ENCODE measurements around the gene TIMM21.
A peak's percentile ranks its signal among the peaks of the same experiment; 100 is the strongest.

TIMM21 gene

GRCh38 chr18:74142252-74142651 is 6.1 kb upstream of the TIMM21 start:
- no peak for FAIRE-seq
- DNase-seq (ENCODE audit: insufficient read length, low spot score) = no peak
- TF ChIP-seq POLR2AphosphoS5 (IDR thresholded peaks at IDR 0.05; ENCODE audit: low read depth, low read length) (no peak), SPI1 (IDR thresholded peaks at IDR 0.05; ENCODE audit: low read depth, low read length) (no peak), TAF1 (IDR thresholded peaks at IDR 0.05; ENCODE audit: low read depth, low read length) (no peak), POLR2A (IDR thresholded peaks at IDR 0.05; ENCODE audit: low read depth, low read length) (no peak), POU2F2 (IDR thresholded peaks at IDR 0.05; ENCODE audit: low read depth, low read length) (no peak), PAX5 (IDR thresholded peaks at IDR 0.05; ENCODE audit: insufficient read depth, low read length, severe bottlenecking) (no peak)

- DNase-seq (ENCODE audit: insufficient read length, low spot score) (no peak), FAIRE-seq (no peak)
- TF ChIP-seq POU2F2 (IDR thresholded peaks at IDR 0.05; ENCODE audit: low read depth, low read length) (no peak), TAF1 (IDR thresholded peaks at IDR 0.05; ENCODE audit: low read depth, low read length) (no peak), SPI1 (IDR thresholded peaks at IDR 0.05; ENCODE audit: low read depth, low read length) (no peak), POLR2A (IDR thresholded peaks at IDR 0.05; ENCODE audit: low read depth, low read length) (no peak), PAX5 (IDR thresholded peaks at IDR 0.05; ENCODE audit: insufficient read depth, low read length, severe bottlenecking) (no peak), POLR2AphosphoS5 (IDR thresholded peaks at IDR 0.05; ENCODE audit: low read depth, low read length) (no peak)
These were observed 1.6 kb upstream of the TIMM21 start for GRCh38 chr18:74146756-74147155.

- no peak for FAIRE-seq
- DNase-seq (ENCODE audit: insufficient read length, low spot score) = no peak
- TF ChIP-seq PAX5 (IDR thresholded peaks at IDR 0.05; ENCODE audit: insufficient read depth, low read length, severe bottlenecking) (no peak), POLR2AphosphoS5 (IDR thresholded peaks at IDR 0.05; ENCODE audit: low read depth, low read length) (no peak), POU2F2 (IDR thresholded peaks at IDR 0.05; ENCODE audit: low read depth, low read length) (no peak), TAF1 (IDR thresholded peaks at IDR 0.05; ENCODE audit: low read depth, low read length) (no peak), POLR2A (IDR thresholded peaks at IDR 0.05; ENCODE audit: low read depth, low read length) (no peak), SPI1 (IDR thresholded peaks at IDR 0.05; ENCODE audit: low read depth, low read length) (no peak)
These were observed 888 bp upstream of the TIMM21 start for GRCh38 chr18:74147491-74147778.

- FAIRE-seq (no peak), DNase-seq (ENCODE audit: insufficient read length, low spot score) (no peak)
- TF ChIP-seq POLR2A (IDR thresholded peaks at IDR 0.05; ENCODE audit: low read depth, low read length) (peak; percentile 60; the same call in 1 of the 2 replicates), SPI1 (IDR thresholded peaks at IDR 0.05; ENCODE audit: low read depth, low read length) (no peak)
These were observed 284 bp downstream of the TIMM21 start for GRCh38 chr18:74148543-74149070.

GRCh38 chr18:74149878-74150277 is 1.6 kb downstream of the TIMM21 start:
- no peak for DNase-seq (ENCODE audit: insufficient read length, low spot score)
- FAIRE-seq = peak; percentile 71
- no peak for TF ChIP-seq POU2F2 (IDR thresholded peaks at IDR 0.05; ENCODE audit: low read depth, low read length)
- no peak for TF ChIP-seq PAX5 (IDR thresholded peaks at IDR 0.05; ENCODE audit: insufficient read depth, low read length, severe bottlenecking)

- no peak for FAIRE-seq
- no peak for DNase-seq (ENCODE audit: insufficient read length, low spot score)
- no peak for TF ChIP-seq POU2F2 (IDR thresholded peaks at IDR 0.05; ENCODE audit: low read depth, low read length)
- TF ChIP-seq POLR2AphosphoS5 (IDR thresholded peaks at IDR 0.05; ENCODE audit: low read depth, low read length) = no peak
- no peak for TF ChIP-seq PAX5 (IDR thresholded peaks at IDR 0.05; ENCODE audit: insufficient read depth, low read length, severe bottlenecking)
- TF ChIP-seq SPI1 (IDR thresholded peaks at IDR 0.05; ENCODE audit: low read depth, low read length) = no peak
- TF ChIP-seq POLR2A (IDR thresholded peaks at IDR 0.05; ENCODE audit: low read depth, low read length) = no peak
- TF ChIP-seq TAF1 (IDR thresholded peaks at IDR 0.05; ENCODE audit: low read depth, low read length) = no peak
These were observed 3.9 kb downstream of the TIMM21 start for GRCh38 chr18:74152270-74152669.

GRCh38 chr18:74152857-74153256 is 4.5 kb downstream of the TIMM21 start:
- FAIRE-seq = no peak

GRCh38 chr18:74153377-74153776 is 5.1 kb downstream of the TIMM21 start:
- DNase-seq (ENCODE audit: insufficient read length, low spot score) (no peak), FAIRE-seq (no peak)
- TF ChIP-seq PAX5 (IDR thresholded peaks at IDR 0.05; ENCODE audit: insufficient read depth, low read length, severe bottlenecking) (no peak), TAF1 (IDR thresholded peaks at IDR 0.05; ENCODE audit: low read depth, low read length) (no peak), SPI1 (IDR thresholded peaks at IDR 0.05; ENCODE audit: low read depth, low read length) (no peak), POLR2A (IDR thresholded peaks at IDR 0.05; ENCODE audit: low read depth, low read length) (no peak), POLR2AphosphoS5 (IDR thresholded peaks at IDR 0.05; ENCODE audit: low read depth, low read length) (no peak), POU2F2 (IDR thresholded peaks at IDR 0.05; ENCODE audit: low read depth, low read length) (no peak)

More at GRCh38 chr18:74152857-74153256, 4.5 kb downstream of the TIMM21 start:
- no peak for TF ChIP-seq SPI1 (IDR thresholded peaks at IDR 0.05; ENCODE audit: low read depth, low read length)
- no peak for TF ChIP-seq POLR2AphosphoS5 (IDR thresholded peaks at IDR 0.05; ENCODE audit: low read depth, low read length)
- TF ChIP-seq POLR2A (IDR thresholded peaks at IDR 0.05; ENCODE audit: low read depth, low read length) = no peak
- no peak for TF ChIP-seq POU2F2 (IDR thresholded peaks at IDR 0.05; ENCODE audit: low read depth, low read length)
- TF ChIP-seq TAF1 (IDR thresholded peaks at IDR 0.05; ENCODE audit: low read depth, low read length) = no peak
- no peak for TF ChIP-seq PAX5 (IDR thresholded peaks at IDR 0.05; ENCODE audit: insufficient read depth, low read length, severe bottlenecking)
- no peak for DNase-seq (ENCODE audit: insufficient read length, low spot score)

GRCh38 chr18:74153793-74154192 is 5.5 kb downstream of the TIMM21 start:
- FAIRE-seq = no peak
- TF ChIP-seq POLR2A (IDR thresholded peaks at IDR 0.05; ENCODE audit: low read depth, low read length) = no peak
- no peak for TF ChIP-seq SPI1 (IDR thresholded peaks at IDR 0.05; ENCODE audit: low read depth, low read length)
- no peak for TF ChIP-seq PAX5 (IDR thresholded peaks at IDR 0.05; ENCODE audit: insufficient read depth, low read length, severe bottlenecking)
- no peak for TF ChIP-seq POLR2AphosphoS5 (IDR thresholded peaks at IDR 0.05; ENCODE audit: low read depth, low read length)
- no peak for TF ChIP-seq TAF1 (IDR thresholded peaks at IDR 0.05; ENCODE audit: low read depth, low read length)
- TF ChIP-seq POU2F2 (IDR thresholded peaks at IDR 0.05; ENCODE audit: low read depth, low read length) = no peak
- no peak for DNase-seq (ENCODE audit: insufficient read length, low spot score)

- FAIRE-seq = no peak
- DNase-seq (ENCODE audit: insufficient read length, low spot score) = no peak
- no peak for TF ChIP-seq POLR2AphosphoS5 (IDR thresholded peaks at IDR 0.05; ENCODE audit: low read depth, low read length)
- TF ChIP-seq TAF1 (IDR thresholded peaks at IDR 0.05; ENCODE audit: low read depth, low read length) = no peak
- TF ChIP-seq POU2F2 (IDR thresholded peaks at IDR 0.05; ENCODE audit: low read depth, low read length) = no peak
- no peak for TF ChIP-seq POLR2A (IDR thresholded peaks at IDR 0.05; ENCODE audit: low read depth, low read length)
- no peak for TF ChIP-seq PAX5 (IDR thresholded peaks at IDR 0.05; ENCODE audit: insufficient read depth, low read length, severe bottlenecking)
- TF ChIP-seq SPI1 (IDR thresholded peaks at IDR 0.05; ENCODE audit: low read depth, low read length) = no peak
These were observed 6.4 kb downstream of the TIMM21 start for GRCh38 chr18:74154716-74155115.

All from GM12891 (cell line).